ENCODE measurements around the gene RHBDD1. TPM values are rescaled to one million over a fixed set of nuclear protein-coding genes. Genes with fewer than 3 reads are reported as not detected.
A peak's percentile ranks its signal among the peaks of the same experiment; 100 is the strongest.

The RHBDD1 gene
- total RNA-seq, 5 donors from 2014 or later (not counting 1 experiment from before 2014, with no cell fraction given) = 41.0 to 53.2 (median 47.8) TPM

DNA sequence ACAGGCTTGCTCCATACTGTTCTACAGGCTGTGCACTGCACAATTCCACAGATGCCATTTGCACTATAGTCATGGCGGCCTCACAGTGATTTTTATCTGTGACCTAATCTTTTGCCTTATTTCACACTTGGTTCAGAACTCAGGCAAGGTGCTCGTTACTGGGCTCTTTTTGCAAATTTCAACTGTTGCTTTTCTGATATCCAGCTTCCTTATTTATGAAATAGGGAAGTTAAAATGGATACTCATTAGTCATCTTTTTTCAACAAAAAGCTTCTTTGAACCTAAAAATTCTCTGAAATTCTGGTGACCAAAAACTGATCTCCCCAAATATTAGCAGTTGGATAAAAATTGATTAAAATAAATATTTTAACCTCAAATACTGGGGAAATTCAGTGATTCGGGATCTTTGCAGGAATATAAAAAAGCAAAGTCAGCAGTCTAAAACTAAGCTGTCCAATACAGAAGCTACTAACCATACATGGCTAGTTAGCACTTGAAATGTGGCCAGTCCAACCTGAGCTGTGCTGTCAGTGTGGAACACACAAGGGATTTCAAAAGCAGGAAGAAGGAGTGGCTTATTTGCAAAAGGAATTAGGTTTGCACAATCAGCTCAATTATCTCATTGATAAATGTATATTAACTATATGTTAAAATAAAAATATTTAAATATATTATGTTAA, 193.7 kb downstream of the RHBDD1 start:
- no peaks in the 10 kb centered on the region for H3K9me3 ChIP-seq
- Mint-ChIP-seq H3K36me3 (no peaks in the 10 kb centered on the region), H3K9me3 (no peaks in the 10 kb centered on the region), H3K27ac (no peak overlapping the region), H3K4me1 (no peaks in the 10 kb centered on the region), H3K27me3 (peaks cover 0 to 4% of the 10 kb centered on the region in 2 donors), H3K4me3 (no peak overlapping the region)
- ATAC-seq (replicated peaks in 1 of 4) = no peak
- no peaks in the 10 kb centered on the region for H3K4me1 ChIP-seq (ENCODE audit: control insufficient read depth in 1 of 2, extremely low read depth in 1 of 2, insufficient read depth in 2 of 2, low read length in 2 of 2)
- CTCF ChIA-PET = no interaction called here
- H3K27ac ChIP-seq (ENCODE audit: low read length) = no peak overlapping the region
- 89% methylated on average over 1 of the region's 3 CpGs for WGBS (ENCODE audit: insufficient coverage)
- no peak for DNase-seq
- no peaks in the 10 kb centered on the region for H3K36me3 ChIP-seq (ENCODE audit: control insufficient read depth in 2 of 2, extremely low read depth in 1 of 2, insufficient read depth in 1 of 2, low read length in 1 of 2)
- H3K27me3 ChIP-seq (replicated peaks in 1 of 2; ENCODE audit: control insufficient read depth in 2 of 2, extremely low read depth in 1 of 2, insufficient read depth in 2 of 2, low read length in 1 of 2) = peaks cover 0 to 6% of the 10 kb centered on the region in 2 experiments
- POLR2A ChIA-PET = no interaction called here
- H3K4me3 ChIP-seq (ENCODE audit: control insufficient read depth in 1 of 2, extremely low read depth in 1 of 2, low read length in 1 of 2) = no peak overlapping the region

DNA sequence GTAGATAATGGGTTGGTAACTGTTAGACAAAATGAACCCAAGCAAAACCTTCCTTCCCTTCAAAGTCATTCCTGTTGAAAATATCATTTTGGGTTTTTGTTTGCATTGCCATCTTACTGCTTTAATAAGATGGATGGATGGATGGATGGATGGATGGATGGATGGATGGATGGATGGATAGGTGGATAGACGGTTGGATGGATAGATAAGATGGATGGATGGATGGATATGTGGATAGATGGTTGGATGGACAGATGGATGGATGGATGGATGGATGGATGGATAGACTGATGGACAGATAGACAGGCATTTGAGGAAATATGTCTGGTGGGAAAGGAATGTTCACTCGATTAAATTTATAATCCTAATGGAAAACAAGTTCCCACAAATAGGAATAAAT, 194.9 kb downstream of the RHBDD1 start:
- no CpG with 5 or more reads among the region's 2 CpGs for whole genome bisulfite sequencing (ENCODE audit: insufficient coverage)
- Mint-ChIP-seq H3K27ac (no peak overlapping the region), H3K36me3 (no peaks in the 10 kb centered on the region), H3K4me1 (no peaks in the 10 kb centered on the region), H3K27me3 (peaks cover 0 to 13% of the 10 kb centered on the region in 2 donors), H3K9me3 (no peaks in the 10 kb centered on the region), H3K4me3 (no peak overlapping the region)
- ChIA-PET CTCF (interaction anchor here in 1 of 2 donors (0.6 kb wide), 1 partner anchor 734 kb away, joined by 5 read pairs; no protein-coding TSS in a partner anchor), POLR2A (no interaction called here)
- Histone ChIP-seq H3K27me3 (replicated peaks in 1 of 2; ENCODE audit: control insufficient read depth in 2 of 2, extremely low read depth in 1 of 2, insufficient read depth in 2 of 2, low read length in 1 of 2) (peaks cover 0 to 6% of the 10 kb centered on the region in 2 experiments), H3K4me1 (ENCODE audit: control insufficient read depth in 1 of 2, extremely low read depth in 1 of 2, insufficient read depth in 2 of 2, low read length in 2 of 2) (no peaks in the 10 kb centered on the region), H3K36me3 (ENCODE audit: control insufficient read depth in 2 of 2, extremely low read depth in 1 of 2, insufficient read depth in 1 of 2, low read length in 1 of 2) (no peaks in the 10 kb centered on the region), H3K27ac (ENCODE audit: low read length) (no peak overlapping the region), H3K4me3 (ENCODE audit: control insufficient read depth in 1 of 2, extremely low read depth in 1 of 2, low read length in 1 of 2) (no peak overlapping the region), H3K9me3 (no peaks in the 10 kb centered on the region)
- DNase-seq (no peak), ATAC-seq (replicated peaks in 1 of 4) (no peak)

DNA sequence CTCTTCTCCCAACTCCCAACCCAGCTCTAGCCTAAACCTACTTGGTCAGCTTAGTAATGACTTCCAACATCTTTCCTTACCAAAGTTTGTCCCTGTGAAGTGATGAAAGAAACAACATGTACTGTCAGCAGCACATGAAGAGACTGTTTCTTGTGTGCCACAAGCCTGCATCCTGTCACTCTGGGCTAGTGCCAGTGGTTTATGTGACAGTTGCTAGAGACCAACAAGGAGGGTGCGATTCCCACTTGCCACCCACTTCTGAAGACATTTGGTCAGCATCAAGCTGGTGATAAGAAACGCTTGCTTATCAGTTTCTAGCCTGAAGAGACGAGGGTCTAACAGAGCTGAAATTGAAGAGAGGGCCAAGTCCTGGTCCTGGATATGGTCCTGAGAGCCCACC, 195.5 kb downstream of the RHBDD1 start:
- Mint-ChIP-seq H3K27ac (no peak overlapping the region), H3K27me3 (peaks cover 0 to 17% of the 10 kb centered on the region in 2 donors), H3K36me3 (no peaks in the 10 kb centered on the region), H3K9me3 (no peaks in the 10 kb centered on the region), H3K4me3 (no peak overlapping the region), H3K4me1 (no peaks in the 10 kb centered on the region)
- CTCF ChIA-PET = interaction anchor here in 1 of 2 donors (0.6 kb wide), 1 partner anchor 733 kb away, joined by 5 read pairs; no protein-coding TSS in a partner anchor
- H3K4me1 ChIP-seq (ENCODE audit: control insufficient read depth in 1 of 2, extremely low read depth in 1 of 2, insufficient read depth in 2 of 2, low read length in 2 of 2) = no peaks in the 10 kb centered on the region
- ATAC-seq (replicated peaks in 1 of 4) = no peak
- DNase-seq = peak in 1 of 35 experiments; percentile 2
- 33% methylated on average over 2 of the region's 3 CpGs for WGBS (ENCODE audit: insufficient coverage)
- POLR2A ChIA-PET = no interaction called here
- no peaks in the 10 kb centered on the region for H3K36me3 ChIP-seq (ENCODE audit: control insufficient read depth in 2 of 2, extremely low read depth in 1 of 2, insufficient read depth in 1 of 2, low read length in 1 of 2)
- H3K27ac ChIP-seq (ENCODE audit: low read length) = no peak overlapping the region
- H3K4me3 ChIP-seq (ENCODE audit: control insufficient read depth in 1 of 2, extremely low read depth in 1 of 2, low read length in 1 of 2) = no peak overlapping the region
- no peaks in the 10 kb centered on the region for H3K9me3 ChIP-seq
- H3K27me3 ChIP-seq (replicated peaks in 1 of 2; ENCODE audit: control insufficient read depth in 2 of 2, extremely low read depth in 1 of 2, insufficient read depth in 2 of 2, low read length in 1 of 2) = peaks cover 0 to 7% of the 10 kb centered on the region in 2 experiments

DNA sequence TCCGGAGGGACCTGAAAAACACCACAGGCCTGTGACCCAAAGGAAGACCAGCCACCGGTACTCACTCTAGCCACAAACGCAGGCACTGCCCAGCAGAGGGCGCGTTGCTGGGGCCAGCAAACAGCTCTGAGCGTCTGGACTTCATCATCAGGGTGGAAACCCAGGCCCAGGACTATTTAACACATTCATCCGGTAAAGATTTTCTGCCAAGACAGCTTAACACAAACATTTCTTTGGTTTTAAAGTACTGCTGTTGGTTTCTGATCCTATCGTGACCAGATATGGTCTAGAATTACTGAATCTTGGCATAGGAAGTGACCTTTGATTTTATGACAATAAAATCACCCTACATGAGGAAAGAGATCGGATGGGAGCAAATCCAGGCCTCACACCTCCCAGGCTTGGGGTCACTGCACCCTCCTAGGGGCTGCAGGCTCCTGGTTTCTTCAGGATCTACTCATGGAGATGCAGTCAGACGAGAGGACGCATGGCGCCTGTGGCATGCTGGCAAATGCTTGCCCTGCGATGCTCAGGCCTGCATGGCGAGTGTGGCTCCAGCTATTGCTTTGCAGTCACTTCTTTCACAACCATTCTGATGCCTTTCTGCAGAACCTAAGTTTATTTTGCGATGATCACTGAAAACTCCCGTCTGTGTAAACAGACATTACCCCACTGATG, 197.8 kb downstream of the RHBDD1 start:
- Histone ChIP-seq H3K27me3 (replicated peaks in 1 of 2; ENCODE audit: control insufficient read depth in 2 of 2, extremely low read depth in 1 of 2, insufficient read depth in 2 of 2, low read length in 1 of 2) (peaks cover 0 to 9% of the 10 kb centered on the region in 2 experiments), H3K9me3 (no peaks in the 10 kb centered on the region), H3K36me3 (ENCODE audit: control insufficient read depth in 2 of 2, extremely low read depth in 1 of 2, insufficient read depth in 1 of 2, low read length in 1 of 2) (no peaks in the 10 kb centered on the region), H3K27ac (ENCODE audit: low read length) (no peak overlapping the region), H3K4me3 (ENCODE audit: control insufficient read depth in 1 of 2, extremely low read depth in 1 of 2, low read length in 1 of 2) (no peak overlapping the region), H3K4me1 (ENCODE audit: control insufficient read depth in 1 of 2, extremely low read depth in 1 of 2, insufficient read depth in 2 of 2, low read length in 2 of 2) (no peaks in the 10 kb centered on the region)
- Mint-ChIP-seq H3K4me3 (no peak overlapping the region), H3K36me3 (no peaks in the 10 kb centered on the region), H3K9me3 (no peaks in the 10 kb centered on the region), H3K4me1 (no peaks in the 10 kb centered on the region), H3K27ac (no peak overlapping the region), H3K27me3 (peaks cover 8 to 25% of the 10 kb centered on the region in 2 donors)
- ATAC-seq (replicated peaks in 1 of 4) = peak in 1 of 4 experiments; percentile 48
- WGBS (ENCODE audit: insufficient coverage) = 64% methylated on average over 13 of the region's 16 CpGs
- peak in 9 of 35 experiments; percentile 2 to 18 (median 3) for DNase-seq
- ChIA-PET POLR2A (no interaction called here), CTCF (interaction anchor here in 1 of 2 donors (0.6 to 0.7 kb wide), 2 partner anchors 732 to 1342 kb away, joined by 3 read pairs; no protein-coding TSS in a partner anchor)

DNA sequence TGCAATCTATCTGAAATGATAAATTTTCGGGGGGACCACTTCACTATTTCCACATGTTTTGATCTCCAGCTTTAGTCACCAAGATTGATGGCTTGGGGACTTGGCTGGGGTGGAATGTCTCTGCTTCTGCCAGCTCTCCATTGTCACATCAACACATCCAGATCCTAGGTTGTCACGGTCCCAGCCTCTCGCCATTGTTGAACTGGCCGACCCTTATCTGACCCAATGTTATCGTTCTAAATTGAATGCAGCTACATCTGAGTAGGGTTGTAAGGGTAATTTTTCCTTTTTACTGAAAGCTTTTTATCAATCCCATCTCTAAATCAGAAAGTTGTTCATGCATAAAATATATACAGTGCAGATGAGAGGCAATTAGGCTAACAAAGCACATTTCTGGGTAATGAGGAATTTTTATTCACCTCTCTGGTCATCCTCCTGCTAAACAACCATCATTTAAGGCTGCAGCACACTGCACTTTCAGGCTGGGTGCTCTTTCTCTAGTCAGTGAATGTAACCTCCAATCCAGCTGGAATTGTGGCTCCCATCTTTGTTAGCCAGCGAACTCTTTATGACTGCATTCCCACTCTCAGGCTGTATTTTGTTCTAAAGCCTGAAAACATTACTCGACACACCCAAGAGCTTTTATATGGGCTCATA, 200.0 kb downstream of the RHBDD1 start:
- H3K36me3 ChIP-seq (ENCODE audit: control insufficient read depth in 2 of 2, extremely low read depth in 1 of 2, insufficient read depth in 1 of 2, low read length in 1 of 2) = no peaks in the 10 kb centered on the region
- H3K9me3 Mint-ChIP-seq = no peaks in the 10 kb centered on the region
- no peaks in the 10 kb centered on the region for H3K4me1 ChIP-seq (ENCODE audit: control insufficient read depth in 1 of 2, extremely low read depth in 1 of 2, insufficient read depth in 2 of 2, low read length in 2 of 2)
- no peak overlapping the region for H3K27ac Mint-ChIP-seq
- ChIA-PET POLR2A (no interaction called here), CTCF (no interaction called here)
- H3K4me3 ChIP-seq (ENCODE audit: control insufficient read depth in 1 of 2, extremely low read depth in 1 of 2, low read length in 1 of 2) = no peak overlapping the region
- peaks cover 0 to 9% of the 10 kb centered on the region in 2 experiments for H3K27me3 ChIP-seq (replicated peaks in 1 of 2; ENCODE audit: control insufficient read depth in 2 of 2, extremely low read depth in 1 of 2, insufficient read depth in 2 of 2, low read length in 1 of 2)
- no peaks in the 10 kb centered on the region for H3K4me1 Mint-ChIP-seq
- DNase-seq = no peak
- H3K9me3 ChIP-seq = no peaks in the 10 kb centered on the region
- no peak overlapping the region for H3K27ac ChIP-seq (ENCODE audit: low read length)
- WGBS (ENCODE audit: insufficient coverage) = 68% methylated on average over 2 of the region's 7 CpGs
- H3K27me3 Mint-ChIP-seq = peaks cover 15 to 30% of the 10 kb centered on the region in 2 donors
- H3K4me3 Mint-ChIP-seq = no peak overlapping the region
- no peak for ATAC-seq (replicated peaks in 1 of 4)
- no peaks in the 10 kb centered on the region for H3K36me3 Mint-ChIP-seq

DNA sequence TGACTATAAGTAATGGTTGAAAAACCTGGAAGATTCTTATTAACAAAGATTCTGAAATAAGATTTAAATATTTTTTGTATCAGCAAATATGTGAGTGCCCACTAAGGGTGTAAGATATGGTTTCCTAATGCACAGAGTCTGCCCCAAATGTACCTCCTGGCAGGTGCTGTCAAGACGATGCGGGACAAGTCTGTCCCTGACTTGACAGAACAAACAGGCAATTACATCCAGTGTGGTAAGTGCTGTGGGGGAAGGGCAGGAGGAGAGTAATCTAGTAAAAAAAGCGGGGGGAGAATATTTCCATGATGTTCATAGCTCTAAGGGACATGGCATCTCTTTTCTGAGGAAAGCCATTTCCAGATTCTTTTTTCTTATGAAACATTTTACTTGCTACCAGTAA, 200.7 kb downstream of the RHBDD1 start:
- ChIA-PET POLR2A (no interaction called here), CTCF (no interaction called here)
- ATAC-seq (replicated peaks in 1 of 4) (no peak), DNase-seq (no peak)
- Histone ChIP-seq H3K4me1 (ENCODE audit: control insufficient read depth in 1 of 2, extremely low read depth in 1 of 2, insufficient read depth in 2 of 2, low read length in 2 of 2) (no peaks in the 10 kb centered on the region), H3K9me3 (no peaks in the 10 kb centered on the region), H3K4me3 (ENCODE audit: control insufficient read depth in 1 of 2, extremely low read depth in 1 of 2, low read length in 1 of 2) (no peak overlapping the region), H3K27me3 (replicated peaks in 1 of 2; ENCODE audit: control insufficient read depth in 2 of 2, extremely low read depth in 1 of 2, insufficient read depth in 2 of 2, low read length in 1 of 2) (peaks cover 0 to 9% of the 10 kb centered on the region in 2 experiments), H3K36me3 (ENCODE audit: control insufficient read depth in 2 of 2, extremely low read depth in 1 of 2, insufficient read depth in 1 of 2, low read length in 1 of 2) (no peaks in the 10 kb centered on the region), H3K27ac (ENCODE audit: low read length) (no peak overlapping the region)
- no peaks in the 10 kb centered on the region for H3K9me3 Mint-ChIP-seq
- no peaks in the 10 kb centered on the region for H3K4me1 Mint-ChIP-seq
- no peak overlapping the region for H3K4me3 Mint-ChIP-seq
- no peak overlapping the region for H3K27ac Mint-ChIP-seq
- no peaks in the 10 kb centered on the region for H3K36me3 Mint-ChIP-seq
- 92% methylated on average over 2 of the region's 3 CpGs for WGBS (ENCODE audit: insufficient coverage)
- peaks cover 15 to 33% of the 10 kb centered on the region in 2 donors for H3K27me3 Mint-ChIP-seq
